ENCODE results near the gene MATK. TPM values are rescaled to one million over a fixed set of nuclear protein-coding genes. Genes with fewer than 3 reads are reported as not detected.

The MATK gene
- total and polyA plus RNA-seq, 2 experiments from 2014 or later = not detected

DNA sequence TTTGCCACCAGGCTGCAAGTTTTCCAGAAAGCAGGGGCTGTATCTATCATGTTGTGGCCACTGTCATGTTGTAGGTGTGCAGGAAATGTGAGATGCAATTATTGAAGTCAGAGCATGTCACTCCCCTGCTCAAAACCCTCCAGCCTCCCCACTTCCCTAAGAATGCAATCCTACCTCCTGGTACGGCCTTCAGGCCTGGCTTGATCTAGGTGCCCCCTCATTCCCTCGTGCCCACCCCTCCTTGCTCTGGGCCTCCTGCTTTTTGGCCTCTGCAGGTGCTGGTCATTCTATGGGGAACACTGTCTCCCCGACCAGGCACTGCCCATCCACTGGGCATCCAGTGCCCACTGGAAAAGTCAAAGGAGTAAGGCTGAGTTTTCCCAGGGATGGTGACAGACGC, 28.5 kb upstream of the MATK start:
- Histone ChIP-seq H3K27me3 (replicated peaks; ENCODE audit: insufficient read depth) (no peaks in the 10 kb centered on the region), H3K79me2 (ENCODE audit: insufficient read depth) (no peaks in the 10 kb centered on the region), H3K9ac (no peak overlapping the region), H3K9me3 (ENCODE audit: low read depth) (no peaks in the 10 kb centered on the region), H3K4me2 (ENCODE audit: unreplicated experiment) (no peak overlapping the region), H3K4me1 (ENCODE audit: insufficient read depth) (0 out of 2 replicates have a peak, but pooled peaks cover 7% of the 10 kb centered on the region), H3K4me3 (no peak overlapping the region), H3K9me2 (ENCODE audit: insufficient read depth) (no peaks in the 10 kb centered on the region), H2AFZ (no peak overlapping the region), H4K20me1 (ENCODE audit: insufficient read depth) (no peaks in the 10 kb centered on the region), H3K36me3 (ENCODE audit: low read depth) (no peaks in the 10 kb centered on the region), H3K27ac (no peak overlapping the region), H3F3A (ENCODE audit: insufficient read depth) (no peaks in the 10 kb centered on the region)
- no peak for DNase-seq
- no peak for TF ChIP-seq EZH2phosphoT487 (IDR thresholded peaks at IDR 0.05; ENCODE audit: insufficient read depth, low read depth)
- no peak for TF ChIP-seq EZH2 (IDR thresholded peaks at IDR 0.05; ENCODE audit: insufficient read depth, poor library complexity, severe bottlenecking)
- WGBS, 2 experiments (ENCODE audit: low coverage in 1 of 2, low lambda C conversion rate in 2 of 2, missing lambda C conversion rate in 2 of 2) = 64 to 72% methylated on average over 4 of the region's 4 CpGs
- in situ Hi-C loops (cut with MboI) = no loop called here

DNA sequence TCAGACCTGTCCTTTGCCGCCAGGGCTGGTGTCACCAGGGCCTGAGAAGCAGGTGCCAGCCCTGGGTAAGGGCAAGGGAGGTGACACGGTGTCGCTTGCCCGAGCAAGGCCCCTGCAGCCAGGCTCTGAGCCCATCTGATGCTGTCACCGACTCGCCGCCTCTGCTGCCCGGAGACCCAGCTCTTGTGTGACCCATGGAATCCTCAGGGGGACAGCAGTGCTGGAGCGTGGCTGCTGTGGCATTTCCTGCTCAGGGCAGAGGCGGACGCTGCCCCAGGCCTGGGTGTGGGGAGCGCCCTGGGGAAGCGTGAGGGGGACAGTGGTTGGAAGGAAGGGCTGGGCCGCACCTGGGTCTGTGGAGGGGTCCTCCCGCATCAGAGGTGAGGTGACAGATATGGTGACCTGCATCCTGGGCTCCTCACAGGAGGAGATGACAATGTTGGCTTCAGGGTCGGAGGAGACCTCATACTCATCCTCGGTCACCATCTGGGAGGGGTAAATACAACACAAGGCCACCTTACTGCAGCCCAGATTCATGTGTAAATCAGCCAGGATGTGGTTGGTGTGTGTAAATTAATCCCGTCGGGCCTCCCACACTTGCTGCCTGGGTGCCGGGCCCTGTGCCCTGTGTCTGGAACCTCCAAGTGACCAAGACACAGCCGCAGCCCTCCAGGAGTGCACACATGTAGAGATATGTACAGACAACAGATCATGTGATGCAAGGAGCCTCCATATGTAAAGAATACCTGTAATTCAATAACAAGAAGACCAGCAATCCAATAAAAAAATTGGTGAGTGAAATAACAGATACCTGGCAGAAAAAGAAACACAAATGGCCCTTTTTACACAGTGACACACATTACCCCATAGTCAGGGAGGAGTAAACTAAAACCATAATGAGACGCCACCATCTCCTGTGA, 27.6 kb upstream of the MATK start:
- WGBS, 2 experiments (ENCODE audit: low coverage in 1 of 2, low lambda C conversion rate in 2 of 2, missing lambda C conversion rate in 2 of 2) = 65 to 69% methylated on average over 15 to 22 of the region's 22 CpGs
- TF ChIP-seq EZH2 (IDR thresholded peaks at IDR 0.05; ENCODE audit: insufficient read depth, poor library complexity, severe bottlenecking) (no peak), EZH2phosphoT487 (IDR thresholded peaks at IDR 0.05; ENCODE audit: insufficient read depth, low read depth) (no peak)

DNA sequence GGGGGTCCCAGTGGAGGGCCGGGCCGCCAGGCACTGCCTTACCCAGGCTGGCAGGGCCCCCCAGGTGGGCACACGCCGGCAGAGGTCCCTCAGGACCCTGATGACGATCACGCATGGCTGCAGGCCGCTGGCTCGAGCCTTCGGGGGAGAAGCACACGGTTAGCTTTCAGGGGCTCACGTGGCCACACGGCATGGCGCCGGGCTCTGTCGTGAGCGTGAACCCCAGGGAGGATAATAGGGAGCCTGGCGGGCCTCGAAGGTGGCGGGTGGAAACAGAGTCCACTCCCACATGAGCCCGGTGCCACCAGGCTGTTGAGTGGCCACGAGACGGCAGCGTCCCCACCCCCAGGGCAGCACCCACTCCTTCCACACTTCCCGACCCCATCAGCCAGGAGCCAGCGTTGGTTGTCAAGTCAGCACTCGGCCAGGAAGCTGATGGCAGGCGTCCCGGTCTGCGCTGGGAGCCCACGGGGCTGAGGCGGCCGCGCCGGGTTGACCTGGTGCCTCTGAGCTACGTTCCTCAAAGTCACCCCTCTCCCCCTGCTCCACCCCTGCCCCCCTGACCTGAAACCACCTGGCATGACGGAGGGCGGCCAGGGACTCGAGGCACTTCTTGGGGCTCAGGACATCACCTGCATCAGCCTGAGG, 24.7 kb upstream of the MATK start:
- Histone ChIP-seq H3K27me3 (replicated peaks; ENCODE audit: insufficient read depth) (no peaks in the 10 kb centered on the region), H3K4me2 (ENCODE audit: unreplicated experiment) (no peak overlapping the region), H2AFZ (no peak overlapping the region), H3K36me3 (ENCODE audit: low read depth) (no peaks in the 10 kb centered on the region), H3K9ac (no peak overlapping the region), H3F3A (ENCODE audit: insufficient read depth) (no peaks in the 10 kb centered on the region), H3K79me2 (ENCODE audit: insufficient read depth) (no peaks in the 10 kb centered on the region), H3K4me1 (ENCODE audit: insufficient read depth) (no peaks in the 10 kb centered on the region), H4K20me1 (ENCODE audit: insufficient read depth) (no peaks in the 10 kb centered on the region), H3K9me3 (ENCODE audit: low read depth) (no peaks in the 10 kb centered on the region), H3K27ac (no peak overlapping the region), H3K9me2 (ENCODE audit: insufficient read depth) (no peaks in the 10 kb centered on the region), H3K4me3 (no peak overlapping the region)
- in situ Hi-C loops (cut with MboI) = no loop called here
- 66 to 73% methylated on average over 22 to 38 of the region's 38 CpGs for WGBS, 2 experiments (ENCODE audit: low coverage in 1 of 2, low lambda C conversion rate in 2 of 2, missing lambda C conversion rate in 2 of 2)
- no peak for DNase-seq
- TF ChIP-seq EZH2phosphoT487 (IDR thresholded peaks at IDR 0.05; ENCODE audit: insufficient read depth, low read depth) (no peak), EZH2 (IDR thresholded peaks at IDR 0.05; ENCODE audit: insufficient read depth, poor library complexity, severe bottlenecking) (no peak)

More for the DNA sequence above, 27.6 kb upstream of the MATK start:
- Histone ChIP-seq H3F3A (ENCODE audit: insufficient read depth) (no peaks in the 10 kb centered on the region), H3K36me3 (ENCODE audit: low read depth) (no peaks in the 10 kb centered on the region), H3K4me2 (ENCODE audit: unreplicated experiment) (no peak overlapping the region), H3K9ac (no peak overlapping the region), H3K4me1 (ENCODE audit: insufficient read depth) (0 out of 2 replicates have a peak, but pooled peaks cover 7% of the 10 kb centered on the region), H3K9me3 (ENCODE audit: low read depth) (no peaks in the 10 kb centered on the region), H3K27me3 (replicated peaks; ENCODE audit: insufficient read depth) (no peaks in the 10 kb centered on the region), H3K79me2 (ENCODE audit: insufficient read depth) (no peaks in the 10 kb centered on the region), H4K20me1 (ENCODE audit: insufficient read depth) (no peaks in the 10 kb centered on the region), H2AFZ (no peak overlapping the region), H3K9me2 (ENCODE audit: insufficient read depth) (no peaks in the 10 kb centered on the region), H3K4me3 (no peak overlapping the region), H3K27ac (no peak overlapping the region)
- no peak for DNase-seq
- in situ Hi-C loops (cut with MboI) = no loop called here

- TF ChIP-seq EZH2 (IDR thresholded peaks at IDR 0.05; ENCODE audit: insufficient read depth, poor library complexity, severe bottlenecking) (no peak), EZH2phosphoT487 (IDR thresholded peaks at IDR 0.05; ENCODE audit: insufficient read depth, low read depth) (no peak)
- Histone ChIP-seq H3K9me3 (ENCODE audit: low read depth) (no peaks in the 10 kb centered on the region), H3K79me2 (ENCODE audit: insufficient read depth) (no peaks in the 10 kb centered on the region), H3F3A (ENCODE audit: insufficient read depth) (no peaks in the 10 kb centered on the region), H4K20me1 (ENCODE audit: insufficient read depth) (no peaks in the 10 kb centered on the region), H3K9me2 (ENCODE audit: insufficient read depth) (no peaks in the 10 kb centered on the region), H3K9ac (no peak overlapping the region), H3K36me3 (ENCODE audit: low read depth) (no peaks in the 10 kb centered on the region), H3K4me3 (no peak overlapping the region), H3K27ac (no peak overlapping the region), H3K4me1 (ENCODE audit: insufficient read depth) (no peaks in the 10 kb centered on the region), H3K4me2 (ENCODE audit: unreplicated experiment) (no peak overlapping the region), H2AFZ (no peak overlapping the region), H3K27me3 (replicated peaks; ENCODE audit: insufficient read depth) (no peaks in the 10 kb centered on the region)
- no peak for DNase-seq
- in situ Hi-C loops (cut with MboI) = no loop called here
- WGBS, 2 experiments (ENCODE audit: low coverage in 1 of 2, low lambda C conversion rate in 2 of 2, missing lambda C conversion rate in 2 of 2) = 59 to 63% methylated on average over 15 to 26 of the region's 26 CpGs
Observed at GRCh38 chr19:3809881-3810707, 23.9 kb upstream of the MATK start.

All from GM23248 (cell line).